MM.1S (cell line): Measurements from ENCODE around the gene ANTXR1.

ENCODE experiments used
- DNase-seq: peaks from one replicate; pipeline ENCODE4 v3.0.0-alpha.2; 2015
- H2AFZ ChIP-seq: fragments of 300-600 bp; sonication (generic); 2 replicates; pipeline ENCODE4 v1.6.0; 2016; ENCODE audit warnings: antibody characterized with exemption, low read length
- H3F3A ChIP-seq: fragments of 300-600 bp; sonication (generic); 2 replicates; pipeline ENCODE4 v1.6.1; 2016; ENCODE audit warnings: mild to moderate bottlenecking, antibody characterized with exemption, low read length, moderate library complexity, mixed read lengths; ENCODE audit not compliant: insufficient read depth
- H3K27ac ChIP-seq: fragments of 300-600 bp; sonication (generic); 2 replicates; pipeline ENCODE4 v1.5.1; 2016; ENCODE audit warnings: mild to moderate bottlenecking, low read length
- H3K27me3 ChIP-seq: fragments of 300-600 bp; sonication (generic); replicated peaks from 2 replicates; pipeline ENCODE4 v1.6.0; 2016; ENCODE audit warnings: low read length; ENCODE audit not compliant: insufficient read depth
- H3K36me3 ChIP-seq: fragments of 300-600 bp; sonication (generic); replicated peaks from 2 replicates; pipeline ENCODE4 v1.6.1; 2016; ENCODE audit warnings: mild to moderate bottlenecking, low read length, mixed read lengths; ENCODE audit not compliant: insufficient read depth
- H3K4me1 ChIP-seq: fragments of 300-600 bp; sonication (generic); 2 replicates; pipeline ENCODE4 v1.6.1; 2016; ENCODE audit warnings: low read length, mixed read lengths
- H3K4me2 ChIP-seq: fragments of 300-600 bp; sonication (generic); 2 replicates; pipeline ENCODE4 v1.6.0; 2016; ENCODE audit warnings: low read depth, low read length
- H3K4me3 ChIP-seq: fragments of 300-600 bp; sonication (generic); 2 replicates; pipeline ENCODE4 v1.5.1; 2016; ENCODE audit warnings: low read length, mixed read lengths
- H3K79me2 ChIP-seq: fragments of 300-600 bp; sonication (generic); 2 replicates; pipeline ENCODE4 v1.6.1; 2016; ENCODE audit warnings: mixed run types, low read length, mixed read lengths
- H3K9ac ChIP-seq: fragments of 300-600 bp; sonication (generic); 2 replicates; pipeline ENCODE4 v1.6.1; 2016; ENCODE audit warnings: low read length, mixed read lengths
- H3K9me2 ChIP-seq: fragments of 300-600 bp; sonication (generic); replicated peaks from 2 replicates; pipeline ENCODE4 v1.6.1; 2016; ENCODE audit warnings: mild to moderate bottlenecking, low read length, mixed read lengths; ENCODE audit not compliant: insufficient read depth
- H3K9me3 ChIP-seq: fragments of 300-600 bp; sonication (generic); replicated peaks from 2 replicates; pipeline ENCODE4 v1.6.1; 2016; ENCODE audit warnings: mild to moderate bottlenecking, low read length, mixed read lengths; ENCODE audit not compliant: insufficient read depth
- H4K20me1 ChIP-seq: fragments of 300-600 bp; sonication (generic); 2 replicates; pipeline ENCODE4 v1.6.1; 2016; ENCODE audit warnings: mild to moderate bottlenecking, low read length, moderate library complexity, mixed read lengths; ENCODE audit not compliant: insufficient read depth
- CTCF ChIP-seq: fragments of 300-600 bp; sonication (generic); IDR thresholded peaks from 2 replicates; pipeline ENCODE4 v1.5.1; 2016; ENCODE audit warnings: antibody characterized with exemption, low read length, mixed read lengths
- EZH2 ChIP-seq: fragments of 300-600 bp; sonication (generic); optimal IDR thresholded peaks from 2 replicates; pipeline ENCODE3; 2017; ENCODE audit warnings: low read depth, mild to moderate bottlenecking, antibody characterized with exemption, low read length, mixed read lengths
- EZH2phosphoT487 ChIP-seq: fragments of 300-600 bp; sonication (generic); IDR thresholded peaks from 2 replicates; pipeline ENCODE4 v1.6.1; 2018; ENCODE audit warnings: antibody characterized with exemption, low read length

Gene ANTXR1

DNA sequence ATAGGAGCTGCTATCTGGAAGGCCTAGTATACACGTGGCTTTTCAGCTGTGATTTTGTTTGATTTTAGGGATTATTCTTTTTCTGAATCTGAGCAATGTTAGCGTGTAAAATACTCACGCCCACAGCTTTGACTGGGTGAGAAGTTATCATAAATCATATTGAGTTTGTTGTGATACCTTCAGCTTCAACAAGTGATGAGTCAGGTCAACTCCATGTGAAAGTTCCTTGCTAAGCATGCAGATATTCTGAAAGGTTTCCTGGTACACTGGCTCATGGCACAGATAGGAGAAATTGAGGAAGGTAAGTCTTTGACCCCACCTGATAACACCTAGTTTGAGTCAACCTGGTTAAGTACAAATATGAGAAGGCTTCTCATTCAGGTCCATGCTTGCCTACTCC, 38.7 kb upstream of the ANTXR1 start, which contains the start of gene GKN1:
Gene GKN1 (plus strand): TSS at position 386 of the 400 bp plus-strand sequence. CDS start 42 bp downstream, outside the sequence.
- no peaks in the 10 kb centered on the region for H3K9me3 ChIP-seq
- no peak within 1 kb of the TSS for H3K9ac ChIP-seq
- no peak within 1 kb of the TSS for H2AFZ ChIP-seq
- DNase-seq = no peak
- no peaks in the 10 kb centered on the region for H3K27me3 ChIP-seq
- H3K36me3 ChIP-seq = no peaks in the 10 kb centered on the region
- no peak within 1 kb of the TSS for H3K27ac ChIP-seq
- no peaks in the 10 kb centered on the region for H3K9me2 ChIP-seq
- H3F3A ChIP-seq = no peaks in the 10 kb centered on the region
- H3K4me2 ChIP-seq = no peak within 1 kb of the TSS
- H4K20me1 ChIP-seq = no peaks in the 10 kb centered on the region
- H3K4me3 ChIP-seq = no peak within 1 kb of the TSS
- TF ChIP-seq EZH2 = no peak
- no peak for TF ChIP-seq CTCF
- no peak for TF ChIP-seq EZH2phosphoT487
- H3K79me2 ChIP-seq = no peaks in the 10 kb centered on the region
- no peaks in the 10 kb centered on the region for H3K4me1 ChIP-seq

DNA sequence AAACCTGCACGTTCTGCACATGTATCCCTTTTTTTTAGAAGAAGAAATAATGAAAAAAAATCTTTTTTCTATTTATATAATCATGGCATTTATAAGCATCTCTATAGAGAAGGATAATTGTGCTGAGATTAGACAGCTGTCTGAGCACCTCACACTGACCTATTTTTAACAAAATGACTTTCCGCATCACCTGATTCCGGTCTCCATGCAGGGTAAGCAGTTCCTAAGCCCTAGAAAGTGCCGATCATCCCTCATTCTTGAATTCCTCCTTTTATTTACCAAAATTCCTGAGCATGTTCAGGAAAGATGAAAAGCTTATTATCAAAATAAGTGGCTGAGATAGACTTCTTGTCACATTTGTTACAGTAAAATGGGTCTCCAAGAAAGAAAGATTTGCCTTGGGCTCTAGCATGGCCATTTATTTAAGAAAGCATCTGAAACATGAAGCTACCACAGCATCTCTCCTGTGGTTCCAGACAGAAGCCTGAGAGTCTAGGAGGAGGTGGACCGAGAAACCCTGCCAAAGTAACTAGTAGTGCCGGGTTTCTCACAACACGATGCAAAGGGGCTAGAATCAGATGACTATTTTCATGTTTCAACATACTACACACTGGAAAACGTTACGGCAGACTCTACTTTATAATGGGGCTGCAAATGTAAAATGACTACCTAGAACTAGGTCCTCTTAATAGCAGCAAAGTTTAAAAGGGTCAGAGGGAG, 37.9 kb upstream of the ANTXR1 start:
- DNase-seq = no peak
- H3K9me3 ChIP-seq = no peaks in the 10 kb centered on the region
- H3F3A ChIP-seq = no peaks in the 10 kb centered on the region
- no peaks in the 10 kb centered on the region for H3K9me2 ChIP-seq
- H4K20me1 ChIP-seq = no peaks in the 10 kb centered on the region
- H3K4me1 ChIP-seq = no peaks in the 10 kb centered on the region
- H3K79me2 ChIP-seq = no peaks in the 10 kb centered on the region
- H3K9ac ChIP-seq = no peak overlapping the region
- no peak overlapping the region for H3K27ac ChIP-seq
- H3K4me2 ChIP-seq = no peak overlapping the region
- H3K4me3 ChIP-seq = no peak overlapping the region
- TF ChIP-seq EZH2phosphoT487 = no peak
- TF ChIP-seq EZH2 = no peak
- TF ChIP-seq CTCF = no peak
- H3K27me3 ChIP-seq = no peaks in the 10 kb centered on the region
- H2AFZ ChIP-seq = no peak overlapping the region
- no peaks in the 10 kb centered on the region for H3K36me3 ChIP-seq

GRCh38 chr2:68975844-68976243, 37.1 kb upstream of the ANTXR1 start:
- H3K36me3 ChIP-seq = no peaks in the 10 kb centered on the region
- no peaks in the 10 kb centered on the region for H3K27me3 ChIP-seq
- no peak for TF ChIP-seq CTCF
- TF ChIP-seq EZH2 = no peak
- no peak for TF ChIP-seq EZH2phosphoT487
- H4K20me1 ChIP-seq = no peaks in the 10 kb centered on the region
- no peak overlapping the region for H3K4me2 ChIP-seq
- H3K9ac ChIP-seq = no peak overlapping the region
- no peak for DNase-seq
- no peaks in the 10 kb centered on the region for H3F3A ChIP-seq
- no peak overlapping the region for H2AFZ ChIP-seq
- no peaks in the 10 kb centered on the region for H3K9me3 ChIP-seq
- H3K27ac ChIP-seq = no peak overlapping the region
- no peak overlapping the region for H3K4me3 ChIP-seq
- H3K9me2 ChIP-seq = no peaks in the 10 kb centered on the region
- H3K4me1 ChIP-seq = no peaks in the 10 kb centered on the region
- no peaks in the 10 kb centered on the region for H3K79me2 ChIP-seq
